Trophoblast cell (in vitro differentiated cells and primary cell): Measurements from ENCODE around the gene TGM6.

Experiments used
- DNase-seq, 2 donors: peaks; one replicate each; pipeline ENCODE4 v3.0.0-alpha.2; 2016
- H2AFZ ChIP-seq: 2 replicates; pipeline ENCODE4 v1.6.1; 2013; ENCODE audit warnings: low read length, moderate library complexity, mild to moderate bottlenecking; ENCODE audit not compliant: insufficient read depth, poor library complexity
- H2AK5ac ChIP-seq: 2 replicates; pipeline ENCODE4 v1.6.1; 2013; ENCODE audit warnings: mild to moderate bottlenecking, low read length
- H2BK120ac ChIP-seq: 2 replicates; pipeline ENCODE4 v1.6.1; 2013; ENCODE audit warnings: low read length, mild to moderate bottlenecking, moderate library complexity; ENCODE audit not compliant: insufficient read depth, poor library complexity
- H2BK12ac ChIP-seq: 2 replicates; pipeline ENCODE4 v1.6.1; 2013; ENCODE audit warnings: mild to moderate bottlenecking, low read length, moderate library complexity
- H2BK5ac ChIP-seq: 2 replicates; pipeline ENCODE4 v1.6.1; 2013; ENCODE audit warnings: low read length, low read depth, moderate library complexity, mild to moderate bottlenecking; ENCODE audit not compliant: poor library complexity
- H3K14ac ChIP-seq: 2 replicates; pipeline ENCODE4 v1.6.1; 2013; ENCODE audit warnings: mild to moderate bottlenecking, low read length
- H3K18ac ChIP-seq: 2 replicates; pipeline ENCODE4 v1.6.1; 2013; ENCODE audit warnings: mild to moderate bottlenecking, low read length
- H3K23ac ChIP-seq: 2 replicates; pipeline ENCODE4 v1.6.1; 2013; ENCODE audit warnings: low read length
- H3K27ac ChIP-seq: 2 replicates; pipeline ENCODE4 v1.5.1; 2013; ENCODE audit warnings: low read depth, mild to moderate bottlenecking, inconsistent platforms, low read length, moderate library complexity
- H3K27me3 ChIP-seq: 2 replicates; pipeline ENCODE4 v1.6.1; 2013; ENCODE audit warnings: inconsistent platforms, mild to moderate bottlenecking, low read length, moderate library complexity; ENCODE audit not compliant: insufficient read depth
- H3K36me3 ChIP-seq, 2 experiments: 1 replicate in 1 of 2; 2 replicates in 1 of 2; pipeline ENCODE4 v1.6.1; 2013; ENCODE audit warnings: low read length in 2 of 2, mild to moderate bottlenecking in 2 of 2, moderate library complexity in 1 of 2; ENCODE audit not compliant: insufficient read depth in 2 of 2, control insufficient read depth in 1 of 2
- H3K4ac ChIP-seq: 2 replicates; pipeline ENCODE4 v1.6.1; 2013; ENCODE audit warnings: low read depth, mild to moderate bottlenecking, low read length, moderate library complexity
- H3K4me1 ChIP-seq, 2 experiments: 1 replicate in 1 of 2; 2 replicates in 1 of 2; pipeline ENCODE4 v1.6.1; 2013; ENCODE audit warnings: low read length in 2 of 2, mild to moderate bottlenecking in 2 of 2, moderate library complexity in 1 of 2; ENCODE audit not compliant: insufficient read depth in 2 of 2, control insufficient read depth in 1 of 2
- H3K4me2 ChIP-seq: 2 replicates; pipeline ENCODE4 v1.6.1; 2013; ENCODE audit warnings: inconsistent platforms, mild to moderate bottlenecking, low read length, moderate library complexity
- H3K4me3 ChIP-seq: 2 replicates; pipeline ENCODE4 v1.5.1; 2013; ENCODE audit warnings: mild to moderate bottlenecking, low read depth, low read length, inconsistent platforms
- H3K79me1 ChIP-seq: one replicate; pipeline ENCODE4 v1.6.1; 2013; ENCODE audit warnings: low read length
- H3K79me2 ChIP-seq: 2 replicates; pipeline ENCODE4 v1.6.1; 2013; ENCODE audit warnings: low read length, mild to moderate bottlenecking; ENCODE audit not compliant: control insufficient read depth, insufficient read depth, poor library complexity
- H3K9ac ChIP-seq: 2 replicates; pipeline ENCODE4 v1.6.1; 2013; ENCODE audit warnings: mild to moderate bottlenecking, low read length
- H3K9me3 ChIP-seq: 2 replicates; pipeline ENCODE4 v1.6.1; 2013; ENCODE audit warnings: low read depth, mild to moderate bottlenecking, control low read depth, inconsistent platforms, low read length; ENCODE audit not compliant: insufficient read depth
- H4K12ac ChIP-seq: 2 replicates; pipeline ENCODE4 v1.6.1; 2013; ENCODE audit warnings: low read depth, mild to moderate bottlenecking, low read length, moderate library complexity
- H4K8ac ChIP-seq: 2 replicates; pipeline ENCODE4 v1.6.1; 2013; ENCODE audit warnings: low read depth, mild to moderate bottlenecking, low read length, moderate library complexity
- H4K91ac ChIP-seq: one replicate; pipeline ENCODE4 v1.6.1; 2013; ENCODE audit warnings: low read depth, mild to moderate bottlenecking, low read length, moderate library complexity
- WGBS: extraction: QIAGEN DNeasy Blood & Tissue Kit; methylation state at CpG from one replicate; pipeline ENCODE4 v1.1.7; 2013; ENCODE audit warnings: missing lambda C conversion rate; ENCODE audit not compliant: insufficient read length, insufficient coverage; ENCODE audit errors: extremely low coverage; 5-methylcytosine and 5-hydroxymethylcytosine counted together

The TGM6 gene

DNA sequence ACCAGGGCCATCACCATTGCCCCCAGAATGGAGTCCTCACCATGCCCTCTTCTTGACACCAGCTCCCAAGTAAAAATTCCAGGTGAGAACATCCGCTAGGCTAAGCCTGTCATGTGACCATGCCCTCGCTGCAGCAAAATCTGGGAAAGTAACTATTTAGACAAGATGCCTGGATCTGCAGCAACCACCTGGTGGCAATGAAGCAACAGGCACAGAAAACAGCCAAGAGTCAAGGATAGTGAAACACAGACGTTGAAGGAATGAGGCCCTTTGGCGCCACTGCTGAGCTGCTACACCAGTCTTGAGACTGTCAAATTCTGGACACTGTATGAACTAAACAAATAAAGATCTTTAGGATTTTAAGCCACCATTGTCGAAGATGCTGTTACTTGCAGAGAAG is 30.1 kb upstream of the TGM6 start:
- Histone ChIP-seq H3K4me2 (no peak overlapping the region), H3K14ac (no peak overlapping the region), H3K27me3 (no peaks in the 10 kb centered on the region)

DNA sequence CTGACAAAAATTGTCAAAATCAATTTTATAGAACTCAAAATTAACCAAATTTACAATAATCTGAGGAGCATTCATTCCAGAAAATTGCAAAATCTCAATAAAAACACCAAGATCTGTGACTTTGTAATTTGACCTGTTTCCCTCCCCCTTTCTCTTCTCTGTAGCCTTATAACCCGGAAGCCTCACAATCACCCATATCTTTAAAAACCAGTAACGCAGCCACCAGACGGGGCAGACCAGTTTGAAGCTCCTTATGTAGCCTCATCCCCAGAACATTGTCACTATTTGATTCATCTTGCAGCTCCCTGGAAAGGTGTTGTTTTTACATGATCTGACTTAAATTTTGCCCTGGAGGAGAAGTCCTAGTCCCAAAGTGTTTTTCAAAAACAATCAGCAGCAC is 27.5 kb upstream of the TGM6 start:
- WGBS = no CpG with 5 or more reads among the region's 3 CpGs
- H3K4me3 ChIP-seq = no peak overlapping the region
- no peak overlapping the region for H2BK5ac ChIP-seq
- no peak overlapping the region for H3K23ac ChIP-seq
- no peak overlapping the region for H2BK120ac ChIP-seq
- no peak overlapping the region for H3K4me2 ChIP-seq
- no peak overlapping the region for H2AK5ac ChIP-seq
- DNase-seq = peak in 1 of 2 donors; percentile 21
- H3K14ac ChIP-seq = no peak overlapping the region
- H4K8ac ChIP-seq = no peak overlapping the region
- H3K9ac ChIP-seq = no peak overlapping the region
- H3K4ac ChIP-seq = no peak overlapping the region
- H3K27ac ChIP-seq = no peak overlapping the region
- no peaks in the 10 kb centered on the region for H3K9me3 ChIP-seq
- no peak overlapping the region for H3K18ac ChIP-seq
- H4K12ac ChIP-seq = no peak overlapping the region
- H4K91ac ChIP-seq = no peak overlapping the region
- no peaks in the 10 kb centered on the region for H3K79me2 ChIP-seq
- no peak overlapping the region for H2BK12ac ChIP-seq
- H3K4me1 ChIP-seq = peaks cover 15 to 17% of the 10 kb centered on the region in 2 experiments
- no peaks in the 10 kb centered on the region for H3K27me3 ChIP-seq
- no peaks in the 10 kb centered on the region for H3K36me3 ChIP-seq
- no peak overlapping the region for H2AFZ ChIP-seq
- H3K79me1 ChIP-seq = no peaks in the 10 kb centered on the region

More for the DNA sequence above, 30.1 kb upstream of the TGM6 start:
- Histone ChIP-seq H2BK12ac (no peak overlapping the region), H2AFZ (no peak overlapping the region), H2BK5ac (no peak overlapping the region), H3K36me3 (no peaks in the 10 kb centered on the region), H2BK120ac (no peak overlapping the region), H3K27ac (no peak overlapping the region), H3K4me1 (peaks cover 15 to 17% of the 10 kb centered on the region in 2 experiments), H3K79me2 (no peaks in the 10 kb centered on the region), H3K4me3 (no peak overlapping the region), H3K23ac (no peak overlapping the region), H4K8ac (no peak overlapping the region), H3K9ac (peak overlapping the region; percentile 26), H3K9me3 (no peaks in the 10 kb centered on the region), H4K12ac (no peak overlapping the region), H2AK5ac (no peak overlapping the region), H3K18ac (no peak overlapping the region), H4K91ac (no peak overlapping the region), H3K4ac (no peak overlapping the region), H3K79me1 (no peaks in the 10 kb centered on the region)
- no CpG with 5 or more reads among the region's 5 CpGs for WGBS
- DNase-seq = no peak

DNA sequence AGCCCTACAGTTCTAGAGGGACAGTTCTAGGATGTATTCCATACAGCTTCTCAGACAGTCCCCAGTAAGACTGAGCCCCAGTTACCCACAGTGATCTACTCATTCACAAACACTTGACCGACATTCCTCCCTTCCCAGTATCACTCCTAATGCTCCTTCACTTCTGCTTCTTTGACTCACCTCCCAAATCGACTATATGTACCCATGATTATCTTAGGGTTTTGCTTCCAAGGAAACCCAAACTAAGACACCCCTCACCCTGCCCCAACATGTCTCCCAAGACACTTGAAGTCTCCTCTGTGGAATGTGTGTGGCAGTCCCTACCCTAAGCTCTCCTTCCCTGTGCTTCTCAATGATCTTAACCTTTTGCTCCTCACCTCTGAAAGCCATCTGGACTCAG is 23.6 kb upstream of the TGM6 start:
- Histone ChIP-seq H3K27me3 (no peaks in the 10 kb centered on the region), H4K91ac (no peak overlapping the region), H3K18ac (no peak overlapping the region), H3K4me2 (no peak overlapping the region), H3K4me1 (peaks cover 1 to 2% of the 10 kb centered on the region in 2 experiments), H2BK12ac (no peak overlapping the region), H3K79me1 (no peaks in the 10 kb centered on the region), H3K4me3 (no peak overlapping the region), H3K9me3 (no peaks in the 10 kb centered on the region), H3K27ac (no peak overlapping the region), H2BK120ac (no peak overlapping the region), H3K36me3 (no peaks in the 10 kb centered on the region), H2AK5ac (no peak overlapping the region), H2AFZ (no peak overlapping the region), H3K14ac (no peak overlapping the region), H4K12ac (no peak overlapping the region), H4K8ac (no peak overlapping the region), H3K23ac (no peak overlapping the region), H2BK5ac (no peak overlapping the region), H3K79me2 (no peaks in the 10 kb centered on the region), H3K4ac (no peak overlapping the region), H3K9ac (no peak overlapping the region)
- no peak for DNase-seq
- WGBS = no CpG with 5 or more reads among the region's 2 CpGs

DNA sequence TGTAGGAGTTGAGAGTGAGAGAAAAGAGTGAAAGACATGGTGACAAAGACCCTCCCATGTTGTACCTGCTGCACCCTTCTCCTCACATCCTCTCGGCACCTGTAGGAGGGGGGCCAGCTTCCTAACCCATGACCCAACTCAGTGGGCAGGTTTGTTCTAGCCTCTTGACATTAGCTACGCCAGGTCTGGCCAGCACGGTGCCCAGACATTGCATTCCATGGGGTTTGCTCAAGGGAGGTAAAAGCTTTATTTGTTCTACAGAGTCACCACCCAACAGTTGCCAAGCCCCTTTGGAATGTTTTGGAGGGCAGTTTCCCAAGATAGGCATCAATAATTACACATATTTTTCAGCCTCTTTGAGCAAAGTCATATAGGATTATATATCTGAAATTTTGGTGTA is 22.7 kb upstream of the TGM6 start:
- Histone ChIP-seq H2AK5ac (no peak overlapping the region), H3K4me3 (no peak overlapping the region), H3K4me2 (no peak overlapping the region), H3K14ac (no peak overlapping the region), H3K4ac (no peak overlapping the region), H4K91ac (no peak overlapping the region), H3K9me3 (no peaks in the 10 kb centered on the region), H3K79me2 (no peaks in the 10 kb centered on the region), H3K4me1 (no peaks in the 10 kb centered on the region), H3K27me3 (no peaks in the 10 kb centered on the region), H4K12ac (no peak overlapping the region), H2BK120ac (no peak overlapping the region), H3K18ac (no peak overlapping the region), H3K79me1 (no peaks in the 10 kb centered on the region), H3K27ac (no peak overlapping the region), H2BK12ac (no peak overlapping the region), H3K9ac (no peak overlapping the region), H3K23ac (no peak overlapping the region), H3K36me3 (no peaks in the 10 kb centered on the region), H2AFZ (no peak overlapping the region), H4K8ac (no peak overlapping the region), H2BK5ac (no peak overlapping the region)
- no peak for DNase-seq
- no CpG with 5 or more reads among the region's 3 CpGs for WGBS
